ENCODE measurements around the gene ZCCHC3.
"Not testable (repeated sequence)": the region's sequence is repeated elsewhere in the genome, so short reads cannot be mapped to it uniquely, and the experiment has no call there.

Gene ZCCHC3

GRCh38 chr20:312067-312466 lies 14.7 kb downstream of the ZCCHC3 start:
- no peak for DNase-seq (ENCODE audit: low read depth in 2 of 2)

- no peak for DNase-seq (ENCODE audit: low read depth in 2 of 2)
Measured at GRCh38 chr20:312866-313265, 15.5 kb downstream of the ZCCHC3 start.

GRCh38 chr20:313402-313801 lies 16.0 kb downstream of the ZCCHC3 start:
- no peak for DNase-seq (ENCODE audit: low read depth in 2 of 2)

DNA sequence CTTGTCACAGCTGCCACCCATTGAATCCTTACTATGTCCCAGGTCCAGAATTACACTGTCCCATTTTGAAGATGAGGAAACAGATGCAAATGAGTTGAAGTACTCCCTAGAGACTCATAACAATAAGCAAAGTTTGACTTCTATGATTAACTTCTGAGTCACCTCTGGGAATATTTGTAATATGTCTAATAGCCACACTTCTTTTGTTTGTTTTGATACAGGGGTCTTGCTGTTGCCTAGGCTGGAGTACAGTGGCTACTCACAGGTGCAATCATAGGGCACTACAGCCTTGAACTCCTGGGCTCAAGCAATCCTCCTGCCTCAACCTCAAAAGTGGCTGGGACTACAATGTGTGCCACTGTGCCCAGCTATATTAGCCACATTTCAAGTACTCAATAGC lies 16.6 kb downstream of the ZCCHC3 start:
- no peak for DNase-seq (ENCODE audit: low read depth in 2 of 2)

GRCh38 chr20:316316-317068 lies 19.1 kb downstream of the ZCCHC3 start:
- no peak for DNase-seq (ENCODE audit: low read depth in 2 of 2)

DNA sequence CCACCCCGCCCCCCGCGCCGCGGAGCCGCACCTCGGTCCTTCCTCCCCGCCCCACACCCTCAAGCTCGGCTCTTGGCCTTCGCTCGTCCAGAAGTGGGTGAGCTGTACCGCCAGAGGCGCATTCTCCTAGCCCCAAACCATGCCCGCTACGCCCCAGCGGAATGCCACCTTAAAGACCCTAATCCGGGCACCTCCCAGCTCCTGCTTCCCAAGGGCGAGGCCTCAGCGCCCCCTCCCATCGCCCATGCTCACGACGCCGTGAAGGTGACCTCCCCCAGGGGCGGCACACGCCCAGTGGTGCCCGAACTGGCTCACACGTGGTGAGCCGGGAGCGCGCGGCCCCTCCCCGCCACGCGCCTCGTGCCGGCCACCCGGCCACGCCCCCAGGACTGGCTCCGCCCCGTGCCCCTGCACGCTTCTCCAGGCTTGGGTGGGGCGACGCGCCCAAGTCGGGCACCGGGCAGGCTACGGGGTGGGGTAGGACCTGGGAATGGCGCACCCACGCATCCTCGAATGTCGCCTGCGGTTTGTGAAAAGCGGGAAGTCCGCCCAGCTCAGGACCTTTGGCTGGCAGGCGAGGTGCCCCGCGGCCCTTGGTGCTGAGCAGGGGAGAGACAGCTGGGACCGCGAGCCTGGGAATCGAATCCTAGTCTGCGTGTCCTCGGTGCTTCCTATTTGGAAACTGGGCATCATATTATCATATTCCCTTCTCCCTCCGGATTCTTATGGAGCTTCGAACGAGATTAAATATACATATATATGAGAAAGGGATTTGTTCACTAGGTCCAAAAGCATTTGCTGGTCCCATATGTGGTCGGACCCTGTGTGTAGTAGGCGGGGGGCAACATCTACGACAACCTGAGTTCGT lies 27.0 kb downstream of the ZCCHC3 start:
- DNase-seq (ENCODE audit: low read depth in 2 of 2), result peak; percentile 60 to 93

DNA sequence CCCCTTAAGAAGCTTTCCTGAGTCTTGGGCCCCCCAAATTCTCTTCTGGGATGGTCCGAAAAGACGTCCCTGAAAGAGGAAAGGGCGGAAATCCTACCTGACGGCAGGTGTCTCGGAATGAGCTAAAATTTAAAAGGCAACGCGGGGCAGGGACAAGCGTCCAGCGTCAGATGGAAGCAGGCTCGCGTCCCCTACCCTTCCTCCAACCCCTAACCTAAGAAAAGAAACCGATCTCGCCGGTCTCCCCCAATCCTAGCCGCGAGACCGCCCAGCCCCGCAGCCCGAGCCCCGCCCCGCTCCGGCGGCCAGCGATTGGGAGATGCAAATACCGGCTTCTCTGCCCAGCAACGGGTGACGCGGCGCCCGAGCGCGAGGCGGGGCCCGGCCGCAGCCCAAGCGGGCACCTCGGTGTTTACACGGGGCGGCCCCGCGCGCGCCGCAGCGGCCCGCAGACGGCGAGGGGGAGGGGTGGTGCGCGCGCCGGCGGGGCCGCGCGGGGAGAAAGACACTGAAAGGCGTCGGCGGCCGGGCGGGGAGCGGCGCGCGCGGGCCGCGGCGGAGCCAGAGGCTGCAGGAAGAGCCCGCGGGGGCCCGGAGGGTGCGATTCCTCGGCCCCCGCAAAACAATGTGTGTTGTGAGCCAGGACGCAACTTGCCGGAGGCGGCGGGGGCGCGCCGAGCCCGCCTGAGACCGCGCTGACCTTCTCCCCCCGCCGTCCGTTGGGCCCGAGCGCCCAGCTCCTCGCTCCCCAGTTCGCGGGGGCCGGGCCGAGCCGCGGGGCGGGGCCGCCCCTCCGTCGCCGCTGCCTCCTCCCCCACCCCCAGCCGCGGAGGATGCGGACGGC lies 27.9 kb downstream of the ZCCHC3 start, which contains the start of gene SOX12:
Gene SOX12 (plus strand): TSS at position 508 of the 844 bp plus-strand sequence. CDS start 373 bp downstream, outside the sequence.
- peak; percentile 87 to 98 for DNase-seq (ENCODE audit: low read depth in 2 of 2)

GRCh38 chr20:325889-326644 lies 28.7 kb downstream of the ZCCHC3 start:
- DNase-seq (ENCODE audit: low read depth in 2 of 2), result no peak

- no peak for DNase-seq (ENCODE audit: low read depth in 2 of 2)
Measured at GRCh38 chr20:326645-327185, 29.3 kb downstream of the ZCCHC3 start.

DNA sequence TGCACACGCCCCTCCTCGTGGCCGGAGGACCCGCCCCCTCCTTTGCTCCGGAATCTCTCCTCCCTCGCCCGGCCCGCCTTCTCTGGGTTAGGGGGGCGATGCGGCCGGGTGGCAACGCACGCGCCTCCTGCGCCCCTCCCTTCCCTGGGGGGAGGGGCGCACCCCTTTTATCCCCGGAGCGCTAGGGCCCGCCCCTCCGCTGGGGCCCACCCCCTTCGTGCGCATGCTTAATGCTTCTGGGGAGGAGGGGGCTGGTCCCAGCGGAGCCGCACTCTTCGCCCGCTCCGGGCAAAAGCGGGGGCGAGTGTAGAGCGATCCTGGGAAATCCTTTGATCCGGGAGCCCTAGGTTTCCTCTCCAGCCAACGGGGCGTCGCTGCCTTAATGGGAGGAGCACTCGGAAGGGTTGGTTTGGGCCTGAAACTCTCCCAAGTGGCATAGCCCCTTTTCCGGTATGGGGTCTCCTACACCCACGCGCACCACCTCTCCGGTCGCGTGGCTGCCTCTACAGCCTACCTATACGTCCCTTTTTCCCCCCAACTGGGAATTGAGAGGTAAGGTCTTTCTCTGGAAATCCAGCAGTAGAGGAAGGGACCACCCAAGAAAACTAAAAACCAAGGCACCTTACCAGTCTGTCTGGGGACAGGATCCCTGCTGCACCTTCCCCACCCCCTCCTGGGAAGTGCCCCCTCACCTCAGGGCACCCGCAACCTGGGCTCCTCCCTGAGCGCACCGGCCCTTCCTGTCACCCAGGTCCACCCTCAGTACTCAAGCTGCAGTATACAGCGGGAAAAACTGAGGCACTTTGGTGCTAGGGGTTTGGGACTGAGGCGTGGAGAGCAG lies 30.0 kb downstream of the ZCCHC3 start:
- DNase-seq (ENCODE audit: low read depth in 2 of 2), result peak in 1 of 2 donors; percentile 47

- no peak for DNase-seq (ENCODE audit: low read depth in 2 of 2)
Measured at GRCh38 chr20:328027-328974, 30.9 kb downstream of the ZCCHC3 start.

DNA sequence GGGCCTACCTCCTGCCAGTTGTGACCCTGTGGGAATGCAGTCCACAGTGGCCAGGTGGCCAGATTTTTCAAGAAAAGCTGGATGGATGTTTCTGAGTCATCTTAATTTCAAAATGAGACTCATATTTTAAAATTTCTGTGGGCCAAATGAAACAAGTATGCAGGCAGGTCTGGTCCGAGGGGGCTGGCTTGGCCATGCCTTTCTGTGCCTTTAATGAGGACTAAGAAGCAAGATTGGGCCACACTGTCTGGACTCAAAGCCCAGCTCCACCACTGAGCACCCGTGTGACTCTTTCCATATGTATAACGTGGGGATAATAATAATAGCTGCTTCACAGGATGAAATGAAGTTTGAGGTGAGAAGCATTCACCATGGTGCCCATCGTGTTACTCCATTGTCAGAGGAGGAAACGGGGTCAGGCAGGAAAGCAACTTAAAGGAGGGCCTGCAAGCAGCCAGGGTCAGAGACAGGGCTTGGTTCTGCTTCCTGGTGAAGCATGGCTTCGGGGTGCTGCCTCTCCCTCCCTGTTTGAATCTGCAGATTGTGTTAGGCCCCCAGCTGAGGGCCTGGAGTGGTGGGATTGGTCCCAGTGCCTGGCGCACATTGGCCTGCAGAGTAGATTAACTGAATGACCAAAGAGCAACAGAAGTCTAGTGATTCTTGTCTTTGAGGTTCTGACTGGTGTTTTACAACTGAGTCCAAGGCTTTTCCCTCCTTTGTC lies 31.8 kb downstream of the ZCCHC3 start:
- no peak for DNase-seq (ENCODE audit: low read depth in 2 of 2)

GRCh38 chr20:329851-330232 lies 32.5 kb downstream of the ZCCHC3 start:
- no peak for DNase-seq (ENCODE audit: low read depth in 2 of 2)

DNA sequence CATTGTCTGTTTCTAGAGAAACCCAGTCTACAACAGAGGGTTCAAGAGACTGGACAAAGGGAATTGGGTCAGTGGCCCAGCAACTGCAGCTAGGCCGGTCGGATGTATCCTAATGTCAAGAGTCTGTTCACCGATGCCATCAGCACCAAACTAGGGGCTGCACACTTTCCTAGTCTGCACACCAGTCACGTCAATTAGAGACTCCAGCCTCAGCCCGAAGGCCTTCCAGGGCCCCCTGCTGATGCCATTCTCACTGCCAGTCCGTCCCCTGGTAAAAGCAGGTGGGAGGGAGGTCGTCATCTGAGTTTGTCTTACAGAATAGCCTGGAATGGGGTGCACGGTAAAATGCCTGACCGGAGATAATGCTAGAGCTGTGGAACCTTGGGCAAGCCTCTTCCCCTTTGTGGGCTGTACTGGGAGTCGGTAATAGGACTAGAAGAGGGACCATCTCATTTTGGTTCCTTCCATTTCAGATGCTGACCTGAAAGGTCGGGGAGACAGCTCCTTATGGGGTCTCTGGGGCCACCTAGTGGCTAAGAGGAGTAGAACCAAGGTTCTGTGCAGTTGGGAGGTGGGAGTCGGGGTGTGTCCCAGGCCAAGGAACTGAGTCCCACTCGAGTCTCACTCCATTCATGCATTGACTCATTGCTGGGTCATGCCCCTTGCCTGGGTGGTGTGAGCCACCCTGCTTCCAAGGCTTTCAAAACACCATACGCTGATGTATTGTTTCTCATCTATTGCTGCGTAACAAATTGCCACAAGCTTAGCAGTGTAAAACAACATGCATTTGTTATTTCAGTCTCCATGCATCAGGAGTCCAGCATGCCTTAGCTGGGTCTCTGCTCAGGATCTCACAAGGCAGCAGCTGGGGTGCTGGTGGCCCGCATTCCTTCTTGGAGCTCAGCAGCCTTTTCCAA lies 33.1 kb downstream of the ZCCHC3 start:
- DNase-seq (ENCODE audit: low read depth in 2 of 2), result no peak

- DNase-seq (ENCODE audit: low read depth in 2 of 2), result no peak
Measured at GRCh38 chr20:334578-334977, 37.2 kb downstream of the ZCCHC3 start.

DNA sequence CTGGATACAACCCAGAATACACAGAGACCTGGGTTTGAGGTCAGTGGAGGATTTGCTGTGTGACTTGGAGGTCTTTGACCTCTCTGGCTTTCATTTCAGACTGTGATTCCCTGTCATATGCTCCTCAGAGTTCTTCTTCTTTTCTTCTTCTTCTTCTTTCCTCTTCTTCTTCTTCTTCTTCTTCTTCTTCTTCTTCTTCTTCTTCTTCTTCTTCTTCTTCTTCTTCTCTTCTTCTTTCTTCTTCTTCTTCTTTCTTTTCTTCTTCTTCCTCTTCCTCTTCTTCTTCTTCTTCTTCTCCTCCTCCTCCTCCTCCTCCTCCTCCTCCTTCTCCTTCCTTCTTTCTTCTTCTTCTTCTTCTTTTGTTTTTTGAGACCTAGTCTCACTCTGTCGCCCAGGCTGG lies 38.7 kb downstream of the ZCCHC3 start:
- not testable (repeated sequence) for DNase-seq (ENCODE audit: low read depth in 2 of 2)

DNA sequence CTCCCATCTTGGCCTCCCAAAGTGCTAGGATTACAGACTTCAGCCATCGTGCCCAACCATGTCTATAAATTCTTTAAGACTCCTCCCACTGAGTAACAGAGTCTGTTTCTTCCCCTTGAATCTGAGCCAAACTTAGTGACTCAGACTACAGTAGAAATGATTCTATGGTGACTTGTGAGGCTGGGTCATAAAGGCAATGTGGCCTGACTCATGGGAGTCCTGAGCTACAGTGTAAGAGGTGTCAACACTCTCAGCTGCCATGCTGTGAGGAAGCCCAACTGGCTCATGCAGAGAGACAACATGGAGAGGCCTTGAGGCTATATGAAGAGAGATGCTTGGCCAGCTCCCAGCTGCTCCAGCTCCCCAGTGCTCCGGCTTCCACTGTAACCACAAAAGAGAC lies 44.3 kb downstream of the ZCCHC3 start:
- DNase-seq (ENCODE audit: low read depth in 2 of 2), result no peak
